H1 (cell line): Measurements from ENCODE around the gene SHMT1. TPM values are rescaled to one million over a fixed set of nuclear protein-coding genes. Genes with fewer than 3 reads are reported as not detected.
"Not testable (repeated sequence)": the region's sequence is repeated elsewhere in the genome, so short reads cannot be mapped to it uniquely, and the experiment has no call there.

ENCODE experiments used
- CTCF ChIA-PET: fragments of 300-600 bp; sonication (Branson Sonifier 250); formaldehyde crosslinking; loops from one replicate; lab custom pipeline; 2021; ENCODE audit not compliant: partially characterized antibody; lab: Charles Lee
- POLR2A ChIA-PET: fragments of 300-600 bp; sonication (Branson Sonifier 250); formaldehyde crosslinking; loops from one replicate; lab custom pipeline; 2021; ENCODE audit warnings: inconsistent platforms; ENCODE audit not compliant: partially characterized antibody; lab: Charles Lee
- DNase-seq, 2 experiments: peaks; one replicate each; pipeline versions ENCODE4 v3.0.0 to v3.0.0-alpha.2; 2010 to 2022; ENCODE audit warnings: low spot score in 2 of 2, low read depth in 1 of 2, mixed read lengths in 1 of 2
- FAIRE-seq: peaks from 2 replicates; lab custom pipeline; 2011; peaks lifted over from hg19 to GRCh38; lab: Jason Lieb, UNC
- H2AFZ ChIP-seq: 2 replicates; pipeline ENCODE4 v1.8.1; 2012; ENCODE audit warnings: low read length, inconsistent platforms
- H2AK5ac ChIP-seq: 2 replicates; pipeline ENCODE4 v1.6.1; 2013; ENCODE audit warnings: low read depth, low read length
- H2BK120ac ChIP-seq: replicated peaks from 2 replicates; pipeline ENCODE3; 2013; ENCODE audit warnings: low read depth, low read length, inconsistent platforms
- H2BK12ac ChIP-seq: 2 replicates; pipeline ENCODE4 v1.6.1; 2013; ENCODE audit warnings: low read depth, low read length
- H2BK15ac ChIP-seq: 2 replicates; pipeline ENCODE4 v1.6.1; 2013; ENCODE audit warnings: low read length
- H2BK20ac ChIP-seq: 2 replicates; pipeline ENCODE4 v1.6.1; 2013; ENCODE audit warnings: low read length
- H2BK5ac ChIP-seq: 2 replicates; pipeline ENCODE4 v1.6.1; 2013; ENCODE audit warnings: low read depth, low read length
- H3K14ac ChIP-seq: 2 replicates; pipeline ENCODE4 v1.6.1; 2013; ENCODE audit warnings: inconsistent platforms; ENCODE audit not compliant: insufficient read length
- H3K18ac ChIP-seq: 2 replicates; pipeline ENCODE4 v1.6.1; 2013; ENCODE audit warnings: low read length; ENCODE audit errors: extremely low read depth
- H3K23ac ChIP-seq: 2 replicates; pipeline ENCODE4 v1.6.1; 2013; ENCODE audit warnings: inconsistent platforms; ENCODE audit not compliant: insufficient read length
- H3K23me2 ChIP-seq: 2 replicates; pipeline ENCODE4 v1.6.1; 2013; ENCODE audit warnings: low read depth, low read length
- H3K27ac ChIP-seq: 2 replicates; pipeline ENCODE4 v1.6.1; 2011; ENCODE audit warnings: low read depth, low read length, inconsistent platforms
- H3K27me3 ChIP-seq, 4 experiments: replicated peaks in 1 of 4; 1 replicate in 1 of 4; 2 replicates in 3 of 4; pipeline versions ENCODE4 v1.6.1 to v1.8.1; 2011 to 2013; ENCODE audit warnings: low read length in 3 of 4, mild to moderate bottlenecking in 3 of 4, inconsistent platforms in 2 of 4, mixed read lengths in 2 of 4, moderate library complexity in 1 of 4; ENCODE audit not compliant: control insufficient read depth in 3 of 4, insufficient read depth in 3 of 4; ENCODE audit errors: extremely low read depth in 1 of 4
- H3K36me3 ChIP-seq, 4 experiments: 2 replicates each; pipeline versions ENCODE4 v1.6.1 to v1.8.1; 2011 to 2013; ENCODE audit warnings: mild to moderate bottlenecking in 4 of 4, low read length in 3 of 4, moderate library complexity in 2 of 4, control low read depth in 1 of 4, inconsistent platforms in 1 of 4; ENCODE audit not compliant: insufficient read depth in 4 of 4, control insufficient read depth in 2 of 4
- H3K4ac ChIP-seq: replicated peaks from 2 replicates; pipeline ENCODE3; 2013; ENCODE audit warnings: low read length, low read depth, mixed read lengths, inconsistent platforms; ENCODE audit not compliant: insufficient read length
- H3K4me1 ChIP-seq, 4 experiments: replicated peaks in 1 of 4; 1 replicate in 1 of 4; 2 replicates in 3 of 4; pipeline versions ENCODE4 v1.6.1 to v1.8.1; 2011 to 2013; ENCODE audit warnings: low read length in 3 of 4, inconsistent platforms in 2 of 4, mixed read lengths in 1 of 4; ENCODE audit not compliant: insufficient read depth in 4 of 4, control insufficient read depth in 3 of 4
- H3K4me2 ChIP-seq, 2 experiments: 2 replicates each; pipeline versions ENCODE4 v1.6.1 to v1.8.1; 2011 to 2013; ENCODE audit warnings: low read depth in 2 of 2, low read length in 2 of 2, control low read depth in 1 of 2, inconsistent platforms in 1 of 2, mild to moderate bottlenecking in 1 of 2; ENCODE audit not compliant: insufficient read depth in 1 of 2
- H3K4me3 ChIP-seq, 4 experiments: fragments of 200-600, 300-600 bp in 1 of 4; sonication (generic), shearing (Covaris generic), sonication (Bioruptor Twin) in 1 of 4; 2 replicates each; pipeline versions ENCODE4 v1.5.1 to v1.8.1; 2011 to 2016; ENCODE audit warnings: low read length in 4 of 4, low read depth in 3 of 4, control low read depth in 2 of 4, inconsistent platforms in 2 of 4, mild to moderate bottlenecking in 2 of 4, mixed read lengths in 1 of 4, moderate library complexity in 1 of 4; ENCODE audit not compliant: insufficient read depth in 2 of 4; ENCODE audit errors: extremely low read depth in 1 of 4
- H3K56ac ChIP-seq: replicated peaks from 2 replicates; pipeline ENCODE3; 2013; ENCODE audit warnings: low read depth, mild to moderate bottlenecking, mixed read lengths, low read length, inconsistent platforms; ENCODE audit not compliant: insufficient read length
- H3K79me1 ChIP-seq: 2 replicates; pipeline ENCODE4 v1.6.1; 2013; ENCODE audit warnings: low read depth, low read length, control low read depth
- H3K79me2 ChIP-seq, 2 experiments: 2 replicates each; pipeline versions ENCODE4 v1.6.1 to v1.8.1; 2012 to 2013; ENCODE audit warnings: low read length in 2 of 2, mild to moderate bottlenecking in 2 of 2, inconsistent platforms in 1 of 2; ENCODE audit not compliant: insufficient read depth in 2 of 2, control insufficient read depth in 1 of 2
- H3K9ac ChIP-seq, 4 experiments: replicated peaks in 1 of 4; 1 replicate in 1 of 4; 2 replicates in 3 of 4; pipeline versions ENCODE4 v1.6.1 to v1.8.1; 2011 to 2013; ENCODE audit warnings: low read depth in 3 of 4, low read length in 3 of 4, control low read depth in 2 of 4, mild to moderate bottlenecking in 2 of 4, moderate library complexity in 2 of 4, inconsistent platforms in 1 of 4; ENCODE audit errors: extremely low read depth in 1 of 4
- H3K9me3 ChIP-seq, 2 experiments: 2 replicates each; pipeline versions ENCODE4 v1.6.1 to v1.8.1; 2012 to 2013; ENCODE audit warnings: mild to moderate bottlenecking in 2 of 2, moderate library complexity in 2 of 2, control low read depth in 1 of 2, inconsistent platforms in 1 of 2, low read depth in 1 of 2, low read length in 1 of 2, mixed read lengths in 1 of 2; ENCODE audit not compliant: insufficient read depth in 2 of 2
- H4K20me1 ChIP-seq, 2 experiments: replicated peaks in 1 of 2; 2 replicates each; pipeline versions ENCODE3 to v1.8.1; 2011 to 2013; ENCODE audit warnings: inconsistent platforms in 2 of 2, low read length in 2 of 2, mild to moderate bottlenecking in 1 of 2; ENCODE audit not compliant: insufficient read depth in 2 of 2, control insufficient read depth in 1 of 2
- H4K5ac ChIP-seq: 2 replicates; pipeline ENCODE4 v1.6.1; 2013; ENCODE audit warnings: low read length, low read depth, mixed read lengths, inconsistent platforms; ENCODE audit not compliant: insufficient read length
- H4K8ac ChIP-seq: 2 replicates; pipeline ENCODE4 v1.8.0; 2013; ENCODE audit warnings: mild to moderate bottlenecking, moderate library complexity, low read length, inconsistent platforms; ENCODE audit not compliant: insufficient read depth; ENCODE audit errors: extremely low read depth
- H4K91ac ChIP-seq: replicated peaks from 2 replicates; pipeline ENCODE3; 2013; ENCODE audit warnings: low read length, mixed read lengths, inconsistent platforms; ENCODE audit not compliant: insufficient read length
- WGBS, 2 experiments: shearing (Covaris generic) in 1 of 2; methylation state at CpG; one replicate each; pipeline versions ENCODE4 v1.1.6 to v1.1.7; 2013 to 2015; ENCODE audit warnings: low lambda C conversion rate in 2 of 2, mixed read lengths in 2 of 2, inconsistent platforms in 1 of 2, low coverage in 1 of 2, missing lambda C conversion rate in 1 of 2; ENCODE audit not compliant: insufficient replicate concordance in 2 of 2, insufficient coverage in 1 of 2, insufficient read length in 1 of 2; ENCODE audit errors: extremely low coverage in 1 of 2, missing lambda C conversion rate in 1 of 2; 5-methylcytosine and 5-hydroxymethylcytosine counted together
- polyA plus RNA-seq, 7 experiments: library from polyadenylated mRNA; depleted of rRNA in 3 of 7; stranded (reverse) in 5 of 7; unstranded in 2 of 7; fragments of >200 nt in 5 of 7; fragments of 200-250 nt in 2 of 7; gene quantifications; 1 replicate in 5 of 7; 2 replicates in 1 of 7; 4 replicates in 1 of 7; pipeline versions ENCODE4 v1.2.1 to v1.2.3, GENCODE V29; 2011 to 2013; ENCODE audit warnings: missing spikeins in 2 of 7, mixed read lengths in 2 of 7
- total RNA-seq: library from RNA; stranded (reverse); fragmentation: NEBNext Ultra II Directional; extraction: Animal tissue kit (Norgen Biotek cat#: 25700); gene quantifications from 2 replicates; pipeline ENCODE4 v1.2.1, GENCODE V29; 2021

SHMT1 gene
- total and polyA plus RNA-seq, 2 of the 8 experiments (the other 6 are each of a cell fraction or from before 2014, with no cell fraction given): 30.7 to 39.3 TPM

DNA sequence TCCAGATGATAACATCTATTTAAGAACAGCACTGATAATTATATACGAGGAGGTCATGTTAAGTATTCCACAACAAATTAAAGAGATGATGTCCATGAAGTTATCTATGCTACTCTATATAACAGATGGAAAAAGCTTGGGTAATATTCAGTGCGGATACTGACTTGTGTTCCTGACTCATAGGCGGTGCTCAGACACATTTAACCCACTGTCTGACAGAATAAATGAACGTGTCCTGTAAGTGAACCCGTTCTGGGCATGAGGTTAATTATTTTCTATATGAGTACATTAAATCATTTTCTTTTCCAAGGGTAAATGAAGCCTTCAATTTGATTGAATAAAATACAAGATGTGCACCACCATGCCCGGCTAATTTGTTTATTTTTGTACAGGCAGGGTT lies 46.0 kb upstream of the SHMT1 start:
- H4K8ac ChIP-seq, H2AFZ ChIP-seq, H2BK20ac ChIP-seq, H2BK12ac ChIP-seq, H3K18ac ChIP-seq, H4K91ac ChIP-seq, H3K4me3 ChIP-seq, POLR2A ChIA-PET, H2BK120ac ChIP-seq, H3K36me3 ChIP-seq, H2BK15ac ChIP-seq, H3K4me1 ChIP-seq, H3K9me3 ChIP-seq, H3K4ac ChIP-seq, H2BK5ac ChIP-seq, H3K79me1 ChIP-seq, H3K27ac ChIP-seq, H4K20me1 ChIP-seq, H3K56ac ChIP-seq, H3K23me2 ChIP-seq, H3K9ac ChIP-seq, H3K27me3 ChIP-seq, CTCF ChIA-PET, H3K23ac ChIP-seq, H3K4me2 ChIP-seq, H2AK5ac ChIP-seq, H3K14ac ChIP-seq, H3K79me2 ChIP-seq, FAIRE-seq, DNase-seq, H4K5ac ChIP-seq: not testable (repeated sequence)
- WGBS, 2 experiments: 81% methylated on average over 6 of the region's 6 CpGs; no CpG with 5 or more reads in 1 of the 2 experiments

DNA sequence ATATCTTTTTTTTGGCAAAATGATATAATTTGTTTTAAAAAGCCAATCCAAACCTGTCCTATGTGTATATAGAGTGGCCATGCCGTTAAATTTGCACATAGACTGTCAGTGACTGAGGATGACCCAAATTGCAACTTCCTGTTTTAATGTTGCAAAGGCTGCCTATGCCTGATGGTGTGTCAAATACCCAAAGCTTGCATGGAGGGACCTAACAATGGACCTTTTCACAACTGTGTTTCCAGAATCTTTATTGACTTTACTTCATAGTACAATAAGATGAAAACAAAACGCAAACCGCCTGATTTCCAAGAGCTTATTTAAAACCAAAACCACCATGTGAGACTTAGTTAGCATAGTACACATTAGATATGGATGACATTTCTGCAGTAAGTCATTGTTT lies 45.6 kb upstream of the SHMT1 start:
- POLR2A ChIA-PET, H3K36me3 ChIP-seq, H3K27ac ChIP-seq, H2BK15ac ChIP-seq, H4K8ac ChIP-seq, H2BK120ac ChIP-seq, H4K20me1 ChIP-seq, DNase-seq, H3K23me2 ChIP-seq, H3K23ac ChIP-seq, H2BK20ac ChIP-seq, H4K5ac ChIP-seq, H2BK12ac ChIP-seq, H3K9me3 ChIP-seq, H2AFZ ChIP-seq, H3K18ac ChIP-seq, H3K4ac ChIP-seq, H3K9ac ChIP-seq, H3K4me2 ChIP-seq, H3K14ac ChIP-seq, H2BK5ac ChIP-seq, H3K79me2 ChIP-seq, H3K4me3 ChIP-seq, H3K79me1 ChIP-seq, H3K27me3 ChIP-seq, CTCF ChIA-PET, H4K91ac ChIP-seq, H3K56ac ChIP-seq, FAIRE-seq, H3K4me1 ChIP-seq, H2AK5ac ChIP-seq: not testable (repeated sequence)
- 73% methylated on average over 3 of the region's 3 CpGs; no CpG with 5 or more reads in 1 of the 2 experiments for WGBS, 2 experiments
